Retinal pigment epithelial cell (primary cell): ENCODE data around the gene AXL.
"Not testable (repeated sequence)": the region's sequence is repeated elsewhere in the genome, so short reads cannot be mapped to it uniquely, and the experiment has no call there.

Experiments used
- DNase-seq: peaks from one replicate; pipeline ENCODE4 v3.0.0-alpha.2; 2010; ENCODE audit warnings: low read depth
- H3K4me3 ChIP-seq: 2 replicates; pipeline ENCODE4 v1.5.1; 2011; ENCODE audit warnings: mild to moderate bottlenecking, low read length, control low read depth, moderate library complexity
- CTCF ChIP-seq: conservative IDR thresholded peaks from 2 replicates; pipeline ENCODE4 v1.5.1; 2011; ENCODE audit warnings: low read depth, low read length, control low read depth, inconsistent platforms

The AXL gene

GRCh38 chr19:41269055-41269454 lies 50.0 kb downstream of the AXL start:
- no peak for DNase-seq
- no peak for TF ChIP-seq CTCF
- H3K4me3 ChIP-seq = no peak overlapping the region

GRCh38 chr19:41269571-41269970 lies 50.5 kb downstream of the AXL start:
- TF ChIP-seq CTCF = no peak

GRCh38 chr19:41273076-41273475 lies 54.1 kb downstream of the AXL start:
- H3K4me3 ChIP-seq = no peak overlapping the region

More at GRCh38 chr19:41269571-41269970, 50.5 kb downstream of the AXL start:
- DNase-seq = no peak
- H3K4me3 ChIP-seq = no peak overlapping the region

GRCh38 chr19:41274802-41275201 lies 55.8 kb downstream of the AXL start:
- TF ChIP-seq CTCF = no peak
- H3K4me3 ChIP-seq = no peak overlapping the region
- no peak for DNase-seq

More at GRCh38 chr19:41273076-41273475, 54.1 kb downstream of the AXL start:
- no peak for TF ChIP-seq CTCF
- no peak for DNase-seq

- no peak overlapping the region for H3K4me3 ChIP-seq
- DNase-seq = no peak
- no peak for TF ChIP-seq CTCF
Measured at GRCh38 chr19:41276231-41276630, 57.2 kb downstream of the AXL start.

GRCh38 chr19:41278478-41278877 lies 59.5 kb downstream of the AXL start:
- DNase-seq = no peak
- no peak overlapping the region for H3K4me3 ChIP-seq
- TF ChIP-seq CTCF = no peak

- TF ChIP-seq CTCF = no peak
- DNase-seq = no peak
Measured at GRCh38 chr19:41288673-41289530, 69.9 kb downstream of the AXL start.

GRCh38 chr19:41289814-41290213 lies 70.8 kb downstream of the AXL start:
- not testable (repeated sequence) for DNase-seq, H3K4me3 ChIP-seq

More at GRCh38 chr19:41288673-41289530, 69.9 kb downstream of the AXL start:
- no peak overlapping the region for H3K4me3 ChIP-seq
